GM23338 (cell line): ENCODE results near the gene CCND1.

Source experiments
- CREB1 ChIP-seq: fragments of 250-450 bp; sonication (Bioruptor Pico); IDR thresholded peaks from 2 replicates; pipeline ENCODE4 v1.5.0; 2020; ENCODE audit warnings: low read depth, mild to moderate bottlenecking, moderate library complexity
- POLR2AphosphoS5 ChIP-seq: IDR thresholded peaks from 2 replicates; pipeline ENCODE4 v1.6.1; 2016; ENCODE audit warnings: antibody characterized with exemption, low read depth
- TF ChIP-seq, protein P1 (sequence below), 2 experiments: fragments of 200-600 bp in 1 of 2; sonication (generic) in 1 of 2; conservative IDR thresholded peaks; 2 replicates each; pipeline versions ENCODE4 v1.5.1 to v1.6.1; 2016 to 2017; ENCODE audit warnings: antibody characterized with exemption in 2 of 2, low read depth in 2 of 2, mild to moderate bottlenecking in 2 of 2, moderate library complexity in 1 of 2

DNA sequence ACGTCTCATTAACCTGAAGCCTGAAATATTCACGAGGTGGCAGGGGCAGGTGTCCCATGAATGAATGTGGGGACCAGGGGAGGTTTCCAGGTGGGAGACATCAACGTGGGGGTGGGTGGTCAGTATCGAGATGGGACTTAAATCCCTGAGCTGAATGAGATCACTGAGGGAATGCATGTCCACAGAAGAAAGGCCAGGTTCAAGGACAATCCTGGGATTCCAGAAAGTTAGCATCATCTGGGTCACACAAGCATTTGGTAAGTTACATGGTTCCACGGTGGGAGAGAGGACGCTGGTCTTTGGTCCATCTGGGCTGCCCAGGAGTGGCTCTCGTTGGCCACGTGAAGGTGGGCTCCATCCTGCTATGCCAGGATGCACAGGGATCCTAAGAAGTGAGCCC, 22.7 kb upstream of the CCND1 start:
- TF ChIP-seq, protein P1, sequence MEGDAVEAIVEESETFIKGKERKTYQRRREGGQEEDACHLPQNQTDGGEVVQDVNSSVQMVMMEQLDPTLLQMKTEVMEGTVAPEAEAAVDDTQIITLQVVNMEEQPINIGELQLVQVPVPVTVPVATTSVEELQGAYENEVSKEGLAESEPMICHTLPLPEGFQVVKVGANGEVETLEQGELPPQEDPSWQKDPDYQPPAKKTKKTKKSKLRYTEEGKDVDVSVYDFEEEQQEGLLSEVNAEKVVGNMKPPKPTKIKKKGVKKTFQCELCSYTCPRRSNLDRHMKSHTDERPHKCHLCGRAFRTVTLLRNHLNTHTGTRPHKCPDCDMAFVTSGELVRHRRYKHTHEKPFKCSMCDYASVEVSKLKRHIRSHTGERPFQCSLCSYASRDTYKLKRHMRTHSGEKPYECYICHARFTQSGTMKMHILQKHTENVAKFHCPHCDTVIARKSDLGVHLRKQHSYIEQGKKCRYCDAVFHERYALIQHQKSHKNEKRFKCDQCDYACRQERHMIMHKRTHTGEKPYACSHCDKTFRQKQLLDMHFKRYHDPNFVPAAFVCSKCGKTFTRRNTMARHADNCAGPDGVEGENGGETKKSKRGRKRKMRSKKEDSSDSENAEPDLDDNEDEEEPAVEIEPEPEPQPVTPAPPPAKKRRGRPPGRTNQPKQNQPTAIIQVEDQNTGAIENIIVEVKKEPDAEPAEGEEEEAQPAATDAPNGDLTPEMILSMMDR (conservative IDR thresholded peaks at IDR 0.05; ENCODE audit: low read depth in 2 of 2), result no peak
- TF ChIP-seq POLR2AphosphoS5 (no peak), CREB1 (CRISPR knock-in tag) (no peak)
